SK-N-SH (cell line): ENCODE data around the gene ABCG1.

Source experiments
- CTCF ChIP-seq: fragments of 200-600 bp; sonication (generic); IDR thresholded peaks from 2 replicates; pipeline ENCODE4 v1.6.1; 2017; ENCODE audit warnings: antibody characterized with exemption, mild to moderate bottlenecking, moderate library complexity
- EP300 ChIP-seq, 2 experiments: IDR thresholded peaks; 2 replicates each; pipeline versions ENCODE4 v1.4.0 to v1.6.1; 2012; ENCODE audit warnings: borderline replicate concordance in 1 of 2, low read depth in 1 of 2, low read length in 1 of 2
- EZH2phosphoT487 ChIP-seq: fragments of 200-600 bp; sonication (generic); IDR thresholded peaks from 2 replicates; pipeline ENCODE4 v1.6.1; 2017; ENCODE audit warnings: low read depth, mixed run types, mild to moderate bottlenecking, antibody characterized with exemption, moderate library complexity, borderline replicate concordance
- MEF2A ChIP-seq: IDR thresholded peaks from 2 replicates; pipeline ENCODE4 v1.4.0; 2012; ENCODE audit warnings: low read depth, borderline replicate concordance
- POLR2AphosphoS5 ChIP-seq: IDR thresholded peaks from 2 replicates; pipeline ENCODE4 v1.6.1; 2012; ENCODE audit warnings: low read depth, low read length
- RCOR1 ChIP-seq: fragments of 150-350 bp; IDR thresholded peaks from 2 replicates; pipeline ENCODE4 v1.6.1; 2017; ENCODE audit warnings: antibody characterized with exemption, low read length
- SIN3A ChIP-seq: IDR thresholded peaks from 2 replicates; pipeline ENCODE4 v1.6.1; 2012; ENCODE audit warnings: low read depth, mild to moderate bottlenecking, low read length, moderate library complexity, borderline replicate concordance
- TAF1 ChIP-seq: IDR thresholded peaks from 2 replicates; pipeline ENCODE4 v1.6.1; 2012; ENCODE audit warnings: low read depth, mild to moderate bottlenecking, low read length, moderate library complexity, borderline replicate concordance
- USF2 ChIP-seq: fragments of 150-350 bp; IDR thresholded peaks from 2 replicates; pipeline ENCODE4 v1.6.1; 2017; ENCODE audit warnings: antibody characterized with exemption, low read length, low read depth, borderline replicate concordance

- no peak for TF ChIP-seq MEF2A
- no peak for TF ChIP-seq CTCF
- TF ChIP-seq EP300 (IDR thresholded peaks at IDR 0.05; ENCODE audit: borderline replicate concordance in 1 of 2, low read depth in 1 of 2, low read length in 1 of 2): no peak
- TF ChIP-seq POLR2AphosphoS5: no peak
- TF ChIP-seq TAF1: no peak
- TF ChIP-seq RCOR1: no peak
- TF ChIP-seq USF2: no peak
- no peak for TF ChIP-seq SIN3A
- TF ChIP-seq EZH2phosphoT487: no peak
Measured at GRCh38 chr21:42230636-42231035, 11.7 kb downstream of the ABCG1 start.
